T1000 (cell line): ENCODE results near the gene RAB3IL1.

Source experiments
- DNase-seq: peaks from one replicate; lab custom pipeline; 2025; ENCODE audit warnings: mixed read lengths; lab: John Stamatoyannopoulos, UW

Gene RAB3IL1

GRCh38 chr11:61905067-61905696 is 12.2 kb downstream of the RAB3IL1 start:
- DNase-seq, result no peak

- DNase-seq, result no peak
Measured at GRCh38 chr11:61904539-61905048, 12.8 kb downstream of the RAB3IL1 start.

- no peak for DNase-seq
Measured at GRCh38 chr11:61903845-61904244, 13.5 kb downstream of the RAB3IL1 start.

- DNase-seq, result no peak
Measured at GRCh38 chr11:61902313-61902712, 15.1 kb downstream of the RAB3IL1 start.

GRCh38 chr11:61901397-61901796 is 16.0 kb downstream of the RAB3IL1 start:
- no peak for DNase-seq

- no peak for DNase-seq
Measured at GRCh38 chr11:61900251-61900650, 17.1 kb downstream of the RAB3IL1 start.

GRCh38 chr11:61899146-61899841 is 18.1 kb downstream of the RAB3IL1 start:
- DNase-seq, result peak; percentile 84

- DNase-seq, result no peak
Measured at GRCh38 chr11:61898247-61898582, 19.2 kb downstream of the RAB3IL1 start.

- DNase-seq, result peak; percentile 59
Measured at GRCh38 chr11:61897387-61898246, 19.7 kb downstream of the RAB3IL1 start.

- DNase-seq, result no peak
Measured at GRCh38 chr11:61896665-61897386, 20.5 kb downstream of the RAB3IL1 start.

GRCh38 chr11:61895718-61896059 is 21.7 kb downstream of the RAB3IL1 start:
- no peak for DNase-seq

GRCh38 chr11:61895046-61895717 is 22.2 kb downstream of the RAB3IL1 start:
- no peak for DNase-seq

GRCh38 chr11:61893981-61894380 is 23.4 kb downstream of the RAB3IL1 start:
- no peak for DNase-seq

GRCh38 chr11:61892085-61892370 is 25.3 kb downstream of the RAB3IL1 start:
- DNase-seq, result no peak

- DNase-seq, result peak; percentile 66
Measured at GRCh38 chr11:61891331-61892084, 25.9 kb downstream of the RAB3IL1 start, which contains the start of gene FADS3. Gene FADS3 (minus strand): TSS chr11:61891545. CDS start chr11:61891381, 164 bp downstream.

- peak; percentile 79 for DNase-seq
Measured at GRCh38 chr11:61890529-61891330, 26.6 kb downstream of the RAB3IL1 start.

- DNase-seq, result no peak
Measured at GRCh38 chr11:61889831-61890230, 27.5 kb downstream of the RAB3IL1 start.

- no peak for DNase-seq
Measured at GRCh38 chr11:61888590-61888989, 28.8 kb downstream of the RAB3IL1 start.

GRCh38 chr11:61887839-61888494 is 29.4 kb downstream of the RAB3IL1 start:
- DNase-seq, result peak; percentile 68

GRCh38 chr11:61886643-61887042 is 30.7 kb downstream of the RAB3IL1 start:
- no peak for DNase-seq
